ENCODE measurements around the gene ZDHHC8.
A peak's percentile ranks its signal among the peaks of the same experiment; 100 is the strongest.

ZDHHC8 gene

DNA sequence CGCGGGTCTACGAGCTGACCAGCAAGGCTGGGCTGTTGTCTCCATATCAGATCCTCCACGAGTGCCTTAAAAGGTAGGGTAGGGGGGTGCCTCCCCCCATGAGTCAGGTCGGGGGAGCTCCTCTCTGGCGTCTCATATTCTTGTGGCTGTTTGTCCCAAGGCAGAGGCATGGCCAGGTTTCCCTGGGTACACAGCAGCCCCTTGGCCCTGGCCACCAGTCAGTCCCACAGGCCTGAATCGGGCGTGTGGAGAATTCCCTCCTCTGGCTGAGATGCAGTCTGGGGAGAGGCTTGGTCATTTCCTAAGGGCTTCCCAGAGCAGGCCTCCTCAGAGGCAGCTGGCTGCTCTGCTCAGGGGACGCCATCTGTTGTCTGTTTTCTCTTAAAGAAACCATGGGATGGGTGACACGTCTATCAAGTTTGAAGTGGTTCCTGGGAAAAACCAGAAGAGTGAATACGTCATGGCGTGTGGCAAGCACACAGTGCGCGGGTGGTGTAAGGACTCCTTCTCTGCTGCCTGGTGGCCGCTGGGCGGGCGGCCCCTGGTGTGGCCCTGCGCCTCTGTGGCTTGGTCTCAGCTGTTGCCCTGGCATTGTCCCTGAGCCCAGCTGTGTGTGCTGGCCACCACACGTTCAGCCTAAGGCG is 25.3 kb upstream of the ZDHHC8 start:
- H3K14ac ChIP-seq (ENCODE audit: low read length): no peak overlapping the region
- no peaks in the 10 kb centered on the region for H3K4me1 ChIP-seq (ENCODE audit: control insufficient read depth in 2 of 2, insufficient read depth in 1 of 2, low read depth in 1 of 2, low read length in 2 of 2)
- H3K9me3 ChIP-seq (replicated peaks in 1 of 2; ENCODE audit: control insufficient read depth in 2 of 2, insufficient read depth in 1 of 2, low read depth in 1 of 2, low read length in 2 of 2): peaks cover 0 to 2% of the 10 kb centered on the region in 2 donors
- no peak for DNase-seq (ENCODE audit: low spot score)
- no peak overlapping the region for H3K4me2 ChIP-seq (ENCODE audit: insufficient read depth, low read length, poor library complexity, severe bottlenecking)
- no peak overlapping the region for H2AK5ac ChIP-seq (ENCODE audit: low read depth, low read length)
- peak overlapping the region; percentile 57 for H3K9ac ChIP-seq (ENCODE audit: low read depth, low read length, poor library complexity)
- H2AFZ ChIP-seq (ENCODE audit: low read length): no peak overlapping the region
- no peak overlapping the region for H2BK120ac ChIP-seq (ENCODE audit: low read depth, low read length)
- H3K27ac ChIP-seq (replicated peaks; ENCODE audit: low read length): no peak overlapping the region
- no peak overlapping the region for H3K4ac ChIP-seq (ENCODE audit: low read length)
- H4K8ac ChIP-seq (ENCODE audit: low read depth, low read length): peak overlapping the region; percentile 75
- peaks cover 20% of the 10 kb centered on the region for H3K79me1 ChIP-seq (ENCODE audit: low read depth, low read length)
- no peak overlapping the region for H2BK15ac ChIP-seq (ENCODE audit: low read length)
- H3K36me3 ChIP-seq (replicated peaks in 1 of 2; ENCODE audit: control insufficient read depth in 2 of 2, insufficient read depth in 2 of 2, low read length in 2 of 2): peaks cover 82 to 98% of the 10 kb centered on the region in 2 donors
- H2BK12ac ChIP-seq (ENCODE audit: low read length): no peak overlapping the region
- no peak overlapping the region for H4K91ac ChIP-seq (ENCODE audit: low read depth, low read length, poor library complexity)
- no peak overlapping the region for H3K18ac ChIP-seq (ENCODE audit: low read length)
- H3K23ac ChIP-seq (ENCODE audit: low read depth, low read length, poor library complexity): no peak overlapping the region
- H3K4me3 ChIP-seq (ENCODE audit: low read length in 2 of 2): peak overlapping the region in 1 of 2 donors; percentile 18
- WGBS, 2 donors (ENCODE audit: extremely low coverage in 2 of 2, insufficient read length in 2 of 2, insufficient replicate concordance in 1 of 2): no CpG with 5 or more reads among the region's 20 CpGs
- no peaks in the 10 kb centered on the region for H3K27me3 ChIP-seq (ENCODE audit: control insufficient read depth in 3 of 3, insufficient read depth in 3 of 3, low read depth in 1 of 3, low read length in 3 of 3)
- H2BK5ac ChIP-seq (ENCODE audit: low read length): no peak overlapping the region

- H3K27ac ChIP-seq (replicated peaks; ENCODE audit: low read length): no peak overlapping the region
- peaks cover 84 to 98% of the 10 kb centered on the region in 2 donors for H3K36me3 ChIP-seq (replicated peaks in 1 of 2; ENCODE audit: control insufficient read depth in 2 of 2, insufficient read depth in 2 of 2, low read length in 2 of 2)
- H2BK120ac ChIP-seq (ENCODE audit: low read depth, low read length): no peak overlapping the region
Observed at GRCh38 chr22:20106849-20107237, 24.8 kb upstream of the ZDHHC8 start.

DNA sequence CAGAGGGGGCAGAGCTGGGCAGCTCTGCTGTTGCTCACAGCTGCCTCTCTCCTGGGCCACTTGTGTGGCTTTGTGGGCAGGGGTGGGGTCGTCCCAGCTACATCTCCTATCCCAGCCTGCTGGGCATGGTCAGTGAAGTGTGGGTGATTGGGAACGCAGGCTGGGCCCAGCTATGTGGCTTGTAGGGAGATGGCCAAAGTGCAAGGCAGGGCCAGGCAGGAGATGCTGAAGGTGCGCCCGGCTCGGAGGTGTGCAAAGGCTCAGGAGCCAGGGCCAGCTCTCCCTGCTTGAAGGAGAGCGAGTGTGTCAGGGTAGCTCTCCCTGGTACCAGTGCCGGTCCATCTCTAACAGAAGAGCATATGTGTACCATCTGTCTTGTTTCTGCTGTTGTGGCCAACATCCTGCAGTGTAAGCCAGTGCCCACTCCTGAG is 24.1 kb upstream of the ZDHHC8 start:
- no peak overlapping the region for H2BK5ac ChIP-seq (ENCODE audit: low read length)
- peaks cover 0 to 2% of the 10 kb centered on the region in 2 donors for H3K9me3 ChIP-seq (replicated peaks in 1 of 2; ENCODE audit: control insufficient read depth in 2 of 2, insufficient read depth in 1 of 2, low read depth in 1 of 2, low read length in 2 of 2)
- no peak overlapping the region for H2AFZ ChIP-seq (ENCODE audit: low read length)
- no peak for DNase-seq (ENCODE audit: low spot score)
- H3K27me3 ChIP-seq (ENCODE audit: control insufficient read depth in 3 of 3, insufficient read depth in 3 of 3, low read depth in 1 of 3, low read length in 3 of 3): no peaks in the 10 kb centered on the region
- WGBS, 2 donors (ENCODE audit: extremely low coverage in 2 of 2, insufficient read length in 2 of 2, insufficient replicate concordance in 1 of 2): no CpG with 5 or more reads among the region's 7 CpGs
- H2BK120ac ChIP-seq (ENCODE audit: low read depth, low read length): no peak overlapping the region
- no peak overlapping the region for H3K4ac ChIP-seq (ENCODE audit: low read length)
- H3K18ac ChIP-seq (ENCODE audit: low read length): no peak overlapping the region
- H3K9ac ChIP-seq (ENCODE audit: low read depth, low read length, poor library complexity): no peak overlapping the region
- H3K36me3 ChIP-seq (replicated peaks in 1 of 2; ENCODE audit: control insufficient read depth in 2 of 2, insufficient read depth in 2 of 2, low read length in 2 of 2): peaks cover 84 to 98% of the 10 kb centered on the region in 2 donors
- H3K27ac ChIP-seq (replicated peaks; ENCODE audit: low read length): no peak overlapping the region
- no peak overlapping the region for H2BK12ac ChIP-seq (ENCODE audit: low read length)
- H3K79me1 ChIP-seq (ENCODE audit: low read depth, low read length): peaks cover 20% of the 10 kb centered on the region
- no peak overlapping the region for H2BK15ac ChIP-seq (ENCODE audit: low read length)
- H3K4me3 ChIP-seq (ENCODE audit: low read length in 2 of 2): no peak overlapping the region
- no peak overlapping the region for H3K14ac ChIP-seq (ENCODE audit: low read length)
- H4K8ac ChIP-seq (ENCODE audit: low read depth, low read length): no peak overlapping the region
- no peak overlapping the region for H4K91ac ChIP-seq (ENCODE audit: low read depth, low read length, poor library complexity)
- H3K4me1 ChIP-seq (ENCODE audit: control insufficient read depth in 2 of 2, insufficient read depth in 1 of 2, low read depth in 1 of 2, low read length in 2 of 2): no peaks in the 10 kb centered on the region
- peak overlapping the region; percentile 85 for H3K23ac ChIP-seq (ENCODE audit: low read depth, low read length, poor library complexity)
- no peak overlapping the region for H3K4me2 ChIP-seq (ENCODE audit: insufficient read depth, low read length, poor library complexity, severe bottlenecking)
- no peak overlapping the region for H2AK5ac ChIP-seq (ENCODE audit: low read depth, low read length)

More at GRCh38 chr22:20106849-20107237, 24.8 kb upstream of the ZDHHC8 start:
- Histone ChIP-seq H3K79me1 (ENCODE audit: low read depth, low read length) (peaks cover 20% of the 10 kb centered on the region), H3K14ac (ENCODE audit: low read length) (no peak overlapping the region), H3K18ac (ENCODE audit: low read length) (no peak overlapping the region), H4K91ac (ENCODE audit: low read depth, low read length, poor library complexity) (no peak overlapping the region), H3K27me3 (ENCODE audit: control insufficient read depth in 3 of 3, insufficient read depth in 3 of 3, low read depth in 1 of 3, low read length in 3 of 3) (no peaks in the 10 kb centered on the region), H3K4me3 (ENCODE audit: low read length in 2 of 2) (no peak overlapping the region), H3K4me1 (ENCODE audit: control insufficient read depth in 2 of 2, insufficient read depth in 1 of 2, low read depth in 1 of 2, low read length in 2 of 2) (no peaks in the 10 kb centered on the region), H4K8ac (ENCODE audit: low read depth, low read length) (peak overlapping the region; percentile 75), H3K4ac (ENCODE audit: low read length) (no peak overlapping the region), H3K4me2 (ENCODE audit: insufficient read depth, low read length, poor library complexity, severe bottlenecking) (no peak overlapping the region), H2BK12ac (ENCODE audit: low read length) (no peak overlapping the region), H3K9ac (ENCODE audit: low read depth, low read length, poor library complexity) (peak overlapping the region; percentile 57), H2AFZ (ENCODE audit: low read length) (no peak overlapping the region), H2BK15ac (ENCODE audit: low read length) (no peak overlapping the region), H3K23ac (ENCODE audit: low read depth, low read length, poor library complexity) (no peak overlapping the region), H3K9me3 (replicated peaks in 1 of 2; ENCODE audit: control insufficient read depth in 2 of 2, insufficient read depth in 1 of 2, low read depth in 1 of 2, low read length in 2 of 2) (peaks cover 0 to 2% of the 10 kb centered on the region in 2 donors), H2BK5ac (ENCODE audit: low read length) (no peak overlapping the region), H2AK5ac (ENCODE audit: low read depth, low read length) (no peak overlapping the region)
- DNase-seq (ENCODE audit: low spot score): no peak
- no CpG with 5 or more reads among the region's 10 CpGs for WGBS, 2 donors (ENCODE audit: extremely low coverage in 2 of 2, insufficient read length in 2 of 2, insufficient replicate concordance in 1 of 2)

DNA sequence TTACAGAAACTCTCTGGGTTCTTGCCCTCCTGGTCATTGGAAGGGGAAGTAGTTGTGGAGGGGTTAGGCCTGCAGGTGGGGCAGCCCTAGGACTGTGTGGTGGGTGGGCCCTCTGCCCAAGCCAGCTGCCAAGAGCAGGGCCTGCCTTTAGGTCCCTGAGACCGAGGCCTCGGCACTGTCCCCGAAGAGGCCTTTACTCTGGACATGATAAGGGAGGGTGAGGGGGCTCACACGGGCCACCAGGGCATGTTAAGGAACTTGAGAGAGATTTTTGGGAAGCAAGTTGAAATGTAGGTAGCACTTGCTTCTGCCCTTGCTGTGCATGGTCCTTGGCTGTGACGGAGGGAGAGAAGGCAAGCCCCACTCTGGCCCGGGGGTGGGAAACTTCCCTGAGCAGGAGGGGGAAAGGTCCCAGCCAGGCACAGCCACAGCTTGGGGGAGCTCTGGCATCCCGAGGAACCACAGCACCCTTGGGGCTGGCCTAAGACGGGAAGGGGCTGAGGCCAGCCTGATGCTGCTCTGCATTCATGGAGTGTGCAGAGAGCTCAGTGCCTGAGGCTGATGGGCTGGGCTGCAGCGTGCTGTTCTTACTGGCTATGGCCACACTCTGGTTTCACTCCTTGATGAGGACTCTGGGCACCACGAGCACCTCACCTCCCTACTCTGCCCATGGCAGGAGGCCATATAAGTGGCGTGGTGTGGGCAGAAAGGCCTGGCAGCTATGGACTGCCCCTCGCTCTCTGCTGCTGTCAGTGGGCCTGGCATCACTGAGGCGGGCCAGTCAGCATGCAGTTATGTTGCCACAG is 23.4 kb upstream of the ZDHHC8 start:
- H2BK120ac ChIP-seq (ENCODE audit: low read depth, low read length): no peak overlapping the region
- H3K9me3 ChIP-seq (replicated peaks in 1 of 2; ENCODE audit: control insufficient read depth in 2 of 2, insufficient read depth in 1 of 2, low read depth in 1 of 2, low read length in 2 of 2): peaks cover 0 to 2% of the 10 kb centered on the region in 2 donors
- no peak overlapping the region for H4K91ac ChIP-seq (ENCODE audit: low read depth, low read length, poor library complexity)
- no peak overlapping the region for H3K14ac ChIP-seq (ENCODE audit: low read length)
- H3K9ac ChIP-seq (ENCODE audit: low read depth, low read length, poor library complexity): no peak overlapping the region
- H2AK5ac ChIP-seq (ENCODE audit: low read depth, low read length): no peak overlapping the region
- H3K4me3 ChIP-seq (ENCODE audit: low read length in 2 of 2): peak overlapping the region in 1 of 2 donors; percentile 27
- H2BK15ac ChIP-seq (ENCODE audit: low read length): no peak overlapping the region
- WGBS, 2 donors (ENCODE audit: extremely low coverage in 2 of 2, insufficient read length in 2 of 2, insufficient replicate concordance in 1 of 2): no CpG with 5 or more reads among the region's 13 CpGs
- H3K27me3 ChIP-seq (ENCODE audit: control insufficient read depth in 3 of 3, insufficient read depth in 3 of 3, low read depth in 1 of 3, low read length in 3 of 3): no peaks in the 10 kb centered on the region
- peaks cover 87 to 98% of the 10 kb centered on the region in 2 donors for H3K36me3 ChIP-seq (replicated peaks in 1 of 2; ENCODE audit: control insufficient read depth in 2 of 2, insufficient read depth in 2 of 2, low read length in 2 of 2)
- H3K4me2 ChIP-seq (ENCODE audit: insufficient read depth, low read length, poor library complexity, severe bottlenecking): no peak overlapping the region
- no peak overlapping the region for H3K27ac ChIP-seq (replicated peaks; ENCODE audit: low read length)
- peak overlapping the region; percentile 80 for H2BK5ac ChIP-seq (ENCODE audit: low read length)
- no peak overlapping the region for H3K4ac ChIP-seq (ENCODE audit: low read length)
- no peaks in the 10 kb centered on the region for H3K4me1 ChIP-seq (ENCODE audit: control insufficient read depth in 2 of 2, insufficient read depth in 1 of 2, low read depth in 1 of 2, low read length in 2 of 2)
- DNase-seq (ENCODE audit: low spot score): no peak
- H4K8ac ChIP-seq (ENCODE audit: low read depth, low read length): no peak overlapping the region
- H3K18ac ChIP-seq (ENCODE audit: low read length): no peak overlapping the region
- no peak overlapping the region for H2AFZ ChIP-seq (ENCODE audit: low read length)
- H2BK12ac ChIP-seq (ENCODE audit: low read length): no peak overlapping the region
- H3K23ac ChIP-seq (ENCODE audit: low read depth, low read length, poor library complexity): peak overlapping the region; percentile 85
- H3K79me1 ChIP-seq (ENCODE audit: low read depth, low read length): peaks cover 24% of the 10 kb centered on the region
